HG03135 (cell line): Measurements from ENCODE around the gene SZT2.

Experiments
- ATAC-seq: cut with Tn5 transposase; IDR thresholded peaks from one replicate; pipeline ENCODE4 v1.9.1; 2021; ENCODE audit warnings: mild to moderate bottlenecking, moderate library complexity; ENCODE audit not compliant: unreplicated experiment

SZT2 gene

DNA sequence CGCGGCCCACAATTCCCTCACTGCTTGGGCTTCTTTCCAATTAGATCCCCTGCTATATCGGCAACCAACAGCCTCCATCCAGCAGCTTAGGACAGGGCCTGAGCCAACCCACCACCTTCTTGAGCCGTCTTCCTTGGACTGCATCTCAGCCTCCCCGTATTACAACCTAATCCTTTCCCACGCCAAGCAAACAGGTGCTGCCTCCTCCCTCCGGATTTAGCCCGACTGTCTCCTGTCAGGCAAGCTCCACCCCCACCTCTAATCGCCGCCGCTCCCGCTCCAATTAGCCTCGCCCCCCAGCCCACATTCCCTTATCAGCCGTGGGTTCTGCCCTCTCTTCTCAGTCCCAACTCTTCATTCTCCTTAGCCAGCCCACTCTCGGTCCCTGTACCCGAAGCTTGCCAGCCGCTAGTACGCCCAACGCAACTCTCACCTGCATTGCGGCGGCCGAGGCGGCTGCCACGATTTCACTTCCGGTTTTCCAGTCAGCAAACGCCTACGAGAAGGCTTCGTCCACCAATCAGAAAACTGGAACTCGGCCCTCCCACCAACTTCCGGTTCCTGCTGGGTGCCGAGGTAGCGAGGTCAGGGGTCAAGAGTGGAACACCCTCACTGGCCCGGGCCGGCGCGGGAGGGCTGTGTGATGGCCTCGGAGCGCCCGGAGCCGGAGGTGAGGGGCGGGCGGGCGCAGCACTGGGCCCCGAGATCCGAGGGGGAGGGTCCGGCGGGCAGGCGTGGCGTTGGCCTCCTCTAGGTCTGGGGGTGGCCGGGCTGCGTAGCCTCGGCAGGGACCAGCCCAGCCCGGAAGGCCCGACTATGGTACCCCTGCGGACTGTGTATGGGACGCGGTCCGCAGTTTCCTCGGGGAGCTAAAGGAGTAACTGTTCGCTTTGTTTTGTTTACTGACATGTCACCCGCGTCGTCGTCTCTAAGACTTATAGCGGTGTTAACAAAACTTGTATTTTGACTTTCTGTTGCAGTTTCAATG, at the start of gene SZT2, which contains the start of gene MED8:
Gene SZT2, plus strand, starts transcription at position 574 of the 988 bp plus-strand sequence. Its CDS starts 70 bp downstream, at position 644.
Gene MED8, minus strand, starts transcription at position 475 of the 988 bp plus-strand sequence. Its CDS starts 36 bp downstream, at position 439.
- ATAC-seq, result peak; percentile 84

DNA sequence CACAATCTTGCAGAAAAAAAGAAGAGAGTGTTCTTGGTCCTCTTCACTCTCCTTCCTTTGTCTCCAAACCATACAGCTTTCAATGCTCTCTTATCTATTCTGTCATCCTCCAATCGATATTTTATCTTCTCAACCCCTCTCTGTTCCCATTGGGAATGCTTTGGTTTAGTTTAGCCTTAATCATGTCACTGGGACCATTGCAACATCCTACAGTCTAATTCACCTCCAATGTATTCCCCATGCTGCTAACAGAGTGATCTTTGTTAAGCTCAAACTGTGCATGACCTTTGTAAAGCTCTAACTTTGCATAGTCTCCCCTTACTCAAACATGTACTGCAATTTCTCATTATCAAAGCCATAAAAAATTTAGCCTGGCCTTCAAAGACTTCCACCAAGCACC, 49.1 kb upstream of the SZT2 start:
- no peak for ATAC-seq

- no peak for ATAC-seq
Measured at GRCh38 chr1:43344267-43344850, 45.3 kb upstream of the SZT2 start.

DNA sequence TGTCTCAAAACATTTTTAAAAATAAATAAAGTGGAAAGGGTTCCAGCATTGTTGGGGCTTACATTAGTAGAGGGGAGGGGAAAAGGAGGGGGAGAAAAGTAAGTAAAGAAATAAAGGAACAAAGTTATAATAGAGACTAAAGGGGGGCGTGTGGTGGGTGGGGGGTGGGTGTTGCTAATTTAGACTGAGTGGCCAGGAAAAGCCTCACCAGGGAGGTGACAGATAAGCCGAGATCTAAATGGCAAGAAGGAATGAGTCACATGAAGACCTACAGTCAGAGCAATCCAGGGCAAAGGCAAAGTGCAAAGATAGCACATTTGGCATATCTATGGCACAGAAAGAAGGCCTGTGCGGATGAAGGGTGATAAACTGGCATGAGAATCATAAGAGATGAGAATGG, 44.6 kb upstream of the SZT2 start:
- no peak for ATAC-seq

- no peak for ATAC-seq
Measured at GRCh38 chr1:43346636-43347035, 43.1 kb upstream of the SZT2 start.

DNA sequence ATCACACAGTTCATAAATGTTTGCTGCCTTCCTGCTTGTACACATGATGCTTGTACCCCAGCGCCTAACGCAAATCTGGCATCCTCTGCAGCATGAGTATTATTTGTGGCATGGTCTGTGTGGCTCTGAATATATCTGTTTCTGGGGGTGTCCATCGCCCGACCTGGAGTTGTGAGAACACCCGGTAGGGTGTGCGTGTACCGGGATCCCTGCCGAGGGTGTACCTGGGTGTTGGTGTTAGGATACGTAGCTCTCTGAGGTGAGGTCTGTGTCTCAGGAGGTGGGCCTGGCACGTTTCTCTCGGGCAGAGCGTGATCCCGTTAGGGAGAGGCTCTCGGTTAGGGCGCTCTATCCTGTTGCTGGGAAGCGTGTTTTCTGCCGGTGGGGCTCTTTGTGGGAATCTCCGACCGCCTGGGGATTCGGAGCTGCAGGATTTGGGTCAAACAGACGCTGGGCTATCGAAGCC, 41.3 kb upstream of the SZT2 start:
- no peak for ATAC-seq

DNA sequence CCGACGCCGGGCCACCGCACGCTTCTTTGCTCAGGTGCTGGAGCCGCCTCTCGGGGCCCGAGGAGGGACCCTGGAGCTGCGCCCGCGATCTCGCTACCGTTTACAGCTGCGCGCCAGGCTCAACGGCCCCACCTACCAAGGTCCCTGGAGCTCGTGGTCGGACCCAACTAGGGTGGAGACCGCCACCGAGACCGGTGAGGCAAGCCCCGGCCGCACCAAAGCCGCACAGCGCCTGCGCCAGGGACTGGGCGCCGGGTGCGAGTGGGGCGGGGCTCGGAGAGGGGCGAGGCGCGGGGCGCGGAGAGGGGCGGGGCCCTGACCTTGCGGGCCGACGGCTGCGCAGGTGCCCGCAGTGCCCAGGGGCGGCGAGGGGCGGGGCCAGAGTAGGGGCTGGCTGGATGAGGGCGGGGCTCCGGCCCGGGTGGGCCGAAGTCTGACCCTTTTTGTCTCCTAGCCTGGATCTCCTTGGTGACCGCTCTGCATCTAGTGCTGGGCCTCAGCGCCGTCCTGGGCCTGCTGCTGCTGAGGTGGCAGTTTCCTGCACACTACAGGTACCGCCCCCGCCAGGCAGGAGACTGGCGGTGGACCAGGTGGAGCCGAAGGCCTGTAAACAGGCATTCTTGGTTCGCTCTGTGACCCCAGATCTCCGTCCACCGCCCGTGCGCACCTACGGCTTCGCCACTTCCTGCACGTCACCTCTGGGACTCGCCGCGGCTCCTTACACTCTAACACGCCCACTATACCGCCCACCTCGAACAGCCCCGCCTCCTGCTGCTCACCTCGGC, 40.7 kb upstream of the SZT2 start:
- ATAC-seq, result no peak

- no peak for ATAC-seq
Measured at GRCh38 chr1:43349594-43350306, 39.9 kb upstream of the SZT2 start.

DNA sequence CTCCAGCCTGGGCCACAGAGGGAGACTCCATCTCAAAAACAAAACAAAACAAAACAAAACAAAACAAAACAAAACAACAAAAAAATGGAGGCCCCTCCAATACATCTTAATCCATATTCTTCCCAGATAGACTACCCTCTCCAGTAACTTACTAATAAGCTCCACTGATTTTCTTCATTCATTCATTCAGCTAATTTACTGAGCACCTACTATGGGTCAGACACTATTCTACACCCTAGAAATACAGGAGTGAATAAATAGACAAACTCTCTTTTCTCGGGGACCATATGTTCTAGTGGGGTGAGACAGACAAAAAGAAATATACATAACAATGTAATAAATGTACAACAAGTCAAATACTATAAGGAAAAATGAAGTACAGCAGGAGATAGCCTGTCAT, 38.7 kb upstream of the SZT2 start:
- ATAC-seq, result no peak

GRCh38 chr1:43351421-43352350, 38.0 kb upstream of the SZT2 start:
- ATAC-seq, result no peak

DNA sequence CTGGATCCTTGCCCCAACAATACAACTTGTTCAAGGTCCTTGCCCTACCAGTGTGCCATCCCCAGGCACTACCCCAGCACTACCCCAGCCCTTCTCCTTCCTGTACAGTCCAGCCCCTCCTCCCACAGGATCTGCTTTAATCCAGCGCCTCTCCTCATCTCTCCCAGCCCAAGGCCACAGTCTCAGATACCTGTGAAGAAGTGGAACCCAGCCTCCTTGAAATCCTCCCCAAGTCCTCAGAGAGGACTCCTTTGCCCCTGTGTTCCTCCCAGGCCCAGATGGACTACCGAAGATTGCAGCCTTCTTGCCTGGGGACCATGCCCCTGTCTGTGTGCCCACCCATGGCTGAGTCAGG, 37.4 kb upstream of the SZT2 start:
- ATAC-seq, result no peak

GRCh38 chr1:43352881-43353280, 36.8 kb upstream of the SZT2 start:
- no peak for ATAC-seq

- no peak for ATAC-seq
Measured at GRCh38 chr1:43354471-43354870, 35.2 kb upstream of the SZT2 start.

DNA sequence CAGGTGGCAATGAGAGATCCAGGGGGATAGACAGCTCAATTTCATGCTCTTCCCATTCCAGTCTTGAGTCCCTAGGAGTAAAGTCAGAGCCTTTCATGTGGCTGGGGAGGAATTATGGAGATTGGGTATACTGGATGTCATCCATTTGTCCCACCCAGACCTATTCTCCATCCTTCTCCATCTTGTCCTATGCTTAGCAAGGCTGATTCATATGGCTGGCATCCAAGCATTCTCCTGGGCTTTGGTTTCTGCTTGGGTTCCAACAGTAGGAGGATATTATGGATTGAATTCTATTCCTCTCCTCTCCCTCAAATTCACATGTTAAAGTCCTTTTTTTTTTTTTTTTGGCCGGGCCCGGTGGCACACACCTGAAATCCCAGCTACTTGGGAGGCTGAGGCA, 34.8 kb upstream of the SZT2 start:
- ATAC-seq, result no peak

DNA sequence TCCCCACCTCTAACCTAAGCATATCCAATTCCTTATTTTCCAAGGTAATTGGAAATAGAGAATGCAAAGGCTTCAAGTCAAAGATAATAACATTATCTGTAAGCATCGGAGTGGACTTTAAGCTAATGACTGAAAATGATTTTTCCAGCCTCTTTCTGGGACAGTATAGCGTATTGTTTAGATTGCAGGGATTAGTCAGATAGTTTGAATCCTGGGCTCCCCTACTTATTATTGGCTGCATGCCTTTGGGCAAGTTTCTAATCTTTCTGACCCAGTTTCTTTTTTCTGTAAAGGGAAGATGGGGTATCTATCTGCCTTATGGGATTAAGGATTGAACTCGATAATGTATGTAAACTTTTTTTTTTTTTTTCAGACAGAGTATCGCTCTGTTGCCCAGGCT, 32.4 kb upstream of the SZT2 start:
- no peak for ATAC-seq

DNA sequence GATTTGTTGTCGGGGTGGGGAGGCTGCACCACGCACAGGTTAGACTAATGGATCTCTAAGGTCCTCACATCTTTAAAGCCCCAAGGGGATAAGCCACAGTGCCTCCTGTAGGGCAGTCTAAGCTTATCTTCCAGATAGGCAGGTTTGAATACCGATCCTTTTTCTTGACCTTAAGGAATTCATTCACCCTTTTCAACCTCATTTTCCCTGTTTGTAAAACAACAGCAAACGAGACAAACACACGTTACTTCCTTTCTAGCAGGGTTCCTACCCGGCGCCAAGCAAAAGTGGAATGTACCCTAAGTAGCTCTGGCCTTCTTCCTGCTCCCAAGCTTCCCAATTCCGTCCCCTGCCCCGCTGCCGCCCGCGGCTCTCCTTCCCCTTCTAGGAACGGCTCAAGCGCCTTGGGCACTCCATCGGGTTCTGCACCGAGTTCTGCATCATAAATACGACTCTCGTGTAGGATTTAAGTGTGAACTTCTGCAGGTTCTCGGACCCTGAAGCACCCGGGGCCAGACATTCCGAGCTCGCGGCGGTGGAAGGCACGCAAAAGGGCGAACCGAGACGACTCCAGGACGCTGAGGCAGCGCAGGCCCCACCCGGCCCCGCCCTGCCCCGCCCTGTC, 31.5 kb upstream of the SZT2 start:
- peak; percentile 14 for ATAC-seq

GRCh38 chr1:43358746-43359693, 30.7 kb upstream of the SZT2 start, which contains the start of gene CDC20:
TSS of gene CDC20 (plus strand) at chr1:43358981. CDS start at chr1:43359216, 235 bp downstream.
- peak; percentile 94 for ATAC-seq

DNA sequence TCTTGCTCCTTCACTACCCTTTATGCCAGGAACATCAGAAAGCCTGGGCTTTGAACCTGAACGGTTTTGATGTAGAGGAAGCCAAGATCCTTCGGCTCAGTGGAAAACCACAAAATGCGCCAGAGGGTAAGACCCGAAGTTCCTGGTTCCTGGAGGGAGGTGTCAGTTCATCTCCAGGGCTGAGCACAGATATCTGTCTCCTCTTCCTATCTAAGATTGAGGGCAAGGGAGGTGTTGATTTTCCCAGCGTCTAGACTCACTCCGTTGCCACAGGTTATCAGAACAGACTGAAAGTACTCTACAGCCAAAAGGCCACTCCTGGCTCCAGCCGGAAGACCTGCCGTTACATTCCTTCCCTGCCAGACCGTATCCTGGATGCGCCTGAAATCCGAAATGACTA, 30.0 kb upstream of the SZT2 start:
- no peak for ATAC-seq
